Large intestine (tissue), 12 donors: Measurements from ENCODE around the gene NUTM2E. TPM values are rescaled to one million over a fixed set of nuclear protein-coding genes. Genes with fewer than 3 reads are reported as not detected.
A peak's percentile ranks its signal among the peaks of the same experiment; 100 is the strongest.
"Not testable (repeated sequence)": the region's sequence is repeated elsewhere in the genome, so short reads cannot be mapped to it uniquely, and the experiment has no call there.

ENCODE experiments used
- DNase-seq, 2 donors: peaks; one replicate each; pipeline versions ENCODE4 v3.0.0 to v3.0.0-alpha.2; 2013
- H3K27ac ChIP-seq: one replicate; pipeline ENCODE4 v1.5.1; 2013; ENCODE audit warnings: low read length
- H3K27me3 ChIP-seq: 2 replicates; pipeline ENCODE4 v1.6.1; 2013; ENCODE audit warnings: low read length; ENCODE audit not compliant: control insufficient read depth, insufficient read depth
- H3K36me3 ChIP-seq: 2 replicates; pipeline ENCODE4 v1.6.1; 2013; ENCODE audit warnings: low read length; ENCODE audit not compliant: control insufficient read depth, insufficient read depth
- H3K4me1 ChIP-seq: one replicate; pipeline ENCODE4 v1.6.1; 2013; ENCODE audit warnings: low read length; ENCODE audit not compliant: control insufficient read depth, insufficient read depth
- H3K4me3 ChIP-seq: one replicate; pipeline ENCODE4 v1.5.1; 2013; ENCODE audit warnings: low read length
- H3K9me3 ChIP-seq: one replicate; pipeline ENCODE4 v1.6.1; 2013; ENCODE audit warnings: mild to moderate bottlenecking, low read depth, low read length, moderate library complexity; ENCODE audit not compliant: control insufficient read depth
- WGBS: methylation state at CpG from one replicate; pipeline ENCODE4 v1.1.5; 2013; ENCODE audit warnings: low lambda C conversion rate; ENCODE audit not compliant: insufficient coverage; 5-methylcytosine and 5-hydroxymethylcytosine counted together
- long read RNA-seq, 11 donors: transcript quantifications; one replicate each; lab custom pipeline, GENCODE V29; 2026
- polyA plus RNA-seq: library from polyadenylated mRNA; unstranded; fragments of 120-200 nt; gene quantifications from one replicate; pipeline ENCODE4 v1.2.1, GENCODE V29; 2013

NUTM2E gene
- polyA plus RNA-seq: 0.09 TPM
- long read RNA-seq, donor 1: 0 reads
- long read RNA-seq, donor 2: 0 reads
- long read RNA-seq, donor 3: 0 reads
- long read RNA-seq, donor 4: 0 reads
- long read RNA-seq, donor 5: 0 reads
- long read RNA-seq, donor 6: 0 reads
- long read RNA-seq, donor 7: 0 reads
- long read RNA-seq, donor 8: 0 reads
- long read RNA-seq, donor 9: 0 reads
- long read RNA-seq, donor 10: 0 reads
- long read RNA-seq, donor 11: 0 reads

DNA sequence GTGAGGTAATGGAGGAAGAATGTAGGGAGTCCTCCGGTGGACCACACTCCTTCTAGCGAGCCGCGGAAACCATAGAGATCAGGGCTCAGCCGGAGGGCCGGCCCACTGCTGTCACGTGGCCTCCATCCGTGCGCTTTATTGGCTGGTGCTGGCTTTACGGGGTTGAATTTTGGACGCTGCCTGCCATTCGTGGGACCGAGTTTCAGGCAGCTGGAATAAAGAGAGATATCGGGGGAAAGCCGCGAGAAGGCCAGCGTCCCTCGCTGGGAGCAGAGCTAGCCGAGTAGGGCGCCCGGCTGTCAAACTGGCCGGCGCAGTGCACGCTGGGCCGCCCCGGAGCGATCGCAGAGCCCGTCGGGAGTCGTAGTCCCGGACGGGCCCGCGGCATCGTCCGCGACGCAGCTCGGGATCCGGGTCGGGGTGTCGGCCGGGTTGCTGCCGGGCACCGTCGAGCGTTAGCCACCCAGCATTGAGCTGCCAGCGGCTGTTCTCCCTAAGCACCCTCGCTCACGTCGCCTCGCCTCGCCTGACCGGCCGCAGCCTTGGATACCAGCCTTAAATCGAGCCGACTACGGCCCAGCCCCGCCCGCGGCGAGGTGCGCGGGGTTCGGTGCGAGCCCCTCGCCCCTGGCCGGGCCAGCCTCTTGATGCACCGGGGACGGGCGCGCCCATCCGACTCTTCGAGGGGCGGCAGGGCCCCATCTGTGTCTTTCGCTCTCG, at the start of gene NUTM2E:
TSS of gene NUTM2E (plus strand) at position 244 of the 720 bp plus-strand sequence. CDS start 15,002 bp downstream, outside the sequence.
- Histone ChIP-seq H3K4me3 (peak within 1 kb of the TSS; percentile 47), H3K27ac (peak within 1 kb of the TSS; percentile 82)
- H3K27me3 ChIP-seq, H3K4me1 ChIP-seq, H3K9me3 ChIP-seq, H3K36me3 ChIP-seq: not testable (repeated sequence)
- DNase-seq: peak; percentile 64 to 85
- no CpG with 5 or more reads among the region's 78 CpGs for WGBS

GRCh38 chr10:79777997-79778396, 48.5 kb upstream of the NUTM2E start:
- H3K27me3 ChIP-seq, H3K9me3 ChIP-seq, H3K4me1 ChIP-seq, H3K4me3 ChIP-seq, DNase-seq, H3K36me3 ChIP-seq, H3K27ac ChIP-seq: not testable (repeated sequence)

GRCh38 chr10:79779310-79779938, 47.1 kb upstream of the NUTM2E start:
- DNase-seq: peak; percentile 47 to 58
- not testable (repeated sequence) for H3K9me3 ChIP-seq, H3K4me1 ChIP-seq, H3K36me3 ChIP-seq, H3K4me3 ChIP-seq, H3K27ac ChIP-seq, H3K27me3 ChIP-seq
- WGBS: no CpG with 5 or more reads among the region's 14 CpGs

GRCh38 chr10:79779992-79780391, 46.5 kb upstream of the NUTM2E start:
- not testable (repeated sequence) for H3K27ac ChIP-seq, H3K36me3 ChIP-seq, H3K27me3 ChIP-seq, H3K4me3 ChIP-seq, H3K9me3 ChIP-seq, DNase-seq, H3K4me1 ChIP-seq
- WGBS: no CpG with 5 or more reads among the region's 2 CpGs

- H3K27me3 ChIP-seq, DNase-seq, H3K36me3 ChIP-seq, H3K4me3 ChIP-seq, H3K27ac ChIP-seq, H3K9me3 ChIP-seq, H3K4me1 ChIP-seq: not testable (repeated sequence)
- no CpG with 5 or more reads among the region's 3 CpGs for WGBS
Observed at GRCh38 chr10:79781584-79781983, 45.0 kb upstream of the NUTM2E start.

DNA sequence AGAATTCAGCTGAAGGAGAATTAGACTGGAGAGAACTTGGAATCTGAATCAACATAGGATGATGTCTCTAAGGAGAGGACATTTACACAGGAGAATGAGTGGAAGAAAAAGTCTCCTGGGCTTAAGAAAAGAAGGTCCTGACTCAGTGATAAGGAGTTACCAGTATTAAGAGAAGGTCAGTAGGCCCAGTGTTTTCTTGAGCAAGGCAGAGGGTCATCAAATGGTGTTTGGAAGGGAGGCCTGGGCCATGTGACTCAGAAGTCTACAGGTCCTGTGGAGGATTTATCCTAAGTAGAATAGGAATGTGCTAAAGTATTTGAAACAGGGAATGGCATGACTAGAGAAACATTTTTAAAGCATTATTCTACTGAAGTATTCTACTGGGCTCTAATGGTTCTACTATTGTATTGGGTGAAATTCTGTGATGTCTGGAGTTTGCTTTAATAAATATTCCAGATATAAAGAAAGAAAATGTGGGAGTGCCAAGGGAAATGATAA, 39.0 kb upstream of the NUTM2E start:
- DNase-seq, H3K4me1 ChIP-seq, H3K27me3 ChIP-seq, H3K27ac ChIP-seq, H3K9me3 ChIP-seq, H3K4me3 ChIP-seq, H3K36me3 ChIP-seq: not testable (repeated sequence)

- not testable (repeated sequence) for H3K9me3 ChIP-seq, H3K36me3 ChIP-seq, H3K27me3 ChIP-seq, H3K27ac ChIP-seq, H3K4me3 ChIP-seq, H3K4me1 ChIP-seq, DNase-seq
- no CpG with 5 or more reads among the region's 2 CpGs for WGBS
Observed at GRCh38 chr10:79789351-79789750, 37.2 kb upstream of the NUTM2E start.

DNA sequence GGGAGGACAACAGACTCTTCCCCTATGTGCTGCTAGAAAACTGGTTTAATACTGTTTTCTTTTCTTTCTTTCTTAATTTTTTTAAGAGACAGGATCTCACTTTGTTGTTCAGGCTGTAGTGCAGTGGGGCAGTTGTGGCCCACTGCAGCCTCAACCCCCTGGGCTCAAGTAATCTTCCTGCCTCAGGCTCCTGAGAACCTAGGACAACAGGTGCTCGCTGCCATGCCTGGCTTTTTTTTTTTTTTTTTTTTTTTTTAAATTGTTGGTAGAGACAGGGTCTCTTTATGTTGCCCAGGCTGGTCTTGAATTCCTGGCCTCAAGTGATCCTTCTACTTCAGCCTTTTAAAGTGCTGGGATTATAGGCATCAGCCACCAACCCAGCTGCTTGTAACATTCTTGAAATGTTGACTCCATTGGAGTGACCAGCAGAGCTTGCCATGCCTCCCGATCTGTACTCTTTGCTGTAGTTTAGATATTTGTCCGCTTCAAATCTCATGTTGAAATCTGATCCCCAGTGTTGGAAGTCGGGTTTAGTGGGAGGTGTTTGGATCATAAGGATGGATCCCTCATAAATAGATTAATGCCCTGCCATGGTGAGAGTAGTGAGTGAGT, 34.5 kb upstream of the NUTM2E start:
- H3K27me3 ChIP-seq, H3K4me3 ChIP-seq, DNase-seq, H3K9me3 ChIP-seq, H3K4me1 ChIP-seq, H3K36me3 ChIP-seq, H3K27ac ChIP-seq: not testable (repeated sequence)
- no CpG with 5 or more reads among the region's 4 CpGs for WGBS

DNA sequence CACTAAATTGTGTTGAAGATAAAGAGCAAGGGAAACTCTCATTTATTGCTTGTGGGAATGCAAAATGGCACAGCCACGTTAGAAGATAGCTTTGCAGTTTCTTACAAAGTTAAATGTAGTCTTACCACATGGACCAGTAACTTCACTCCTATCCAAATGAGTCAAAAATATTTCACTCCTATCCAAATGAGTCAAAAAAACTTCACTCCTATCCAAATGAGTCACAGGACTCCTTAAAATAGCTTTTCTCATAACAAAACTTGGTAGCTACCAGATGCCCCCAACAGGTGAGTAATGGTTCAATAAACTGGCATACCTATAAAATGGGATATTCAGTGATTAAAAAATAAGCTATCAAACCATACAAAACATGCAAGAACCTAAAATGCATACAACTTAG, 27.2 kb upstream of the NUTM2E start:
- H3K27ac ChIP-seq, H3K4me3 ChIP-seq, H3K9me3 ChIP-seq, H3K4me1 ChIP-seq, DNase-seq, H3K27me3 ChIP-seq, H3K36me3 ChIP-seq: not testable (repeated sequence)
- WGBS: no CpG with 5 or more reads among the region's 1 CpG

DNA sequence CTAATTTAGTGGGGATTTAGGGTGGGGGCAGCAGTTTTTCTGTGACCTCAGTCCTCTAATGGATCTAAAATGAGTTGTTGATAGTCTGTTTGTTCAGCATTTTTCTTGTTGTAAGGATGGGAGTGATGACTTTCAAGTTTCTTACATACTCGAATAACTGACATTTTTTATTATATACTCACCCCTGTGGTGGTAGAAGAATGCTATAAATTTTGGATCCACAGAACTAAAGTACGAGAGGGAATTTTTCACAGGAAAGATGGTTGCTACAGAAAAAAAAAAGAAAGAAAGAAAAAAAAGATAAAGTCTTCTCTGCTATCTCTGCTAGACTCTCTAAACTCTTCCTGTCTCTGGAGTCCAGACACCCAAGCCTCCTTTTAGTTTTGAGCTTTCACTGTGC, 20.7 kb upstream of the NUTM2E start:
- not testable (repeated sequence) for H3K36me3 ChIP-seq, H3K9me3 ChIP-seq, H3K27me3 ChIP-seq, DNase-seq, H3K4me3 ChIP-seq, H3K27ac ChIP-seq, H3K4me1 ChIP-seq
- WGBS: 89% methylated on average over 1 of the region's 2 CpGs
